ENCODE measurements around the gene SLC2A13.
"Not testable (repeated sequence)": the region's sequence is repeated elsewhere in the genome, so short reads cannot be mapped to it uniquely, and the experiment has no call there.

Gene SLC2A13

DNA sequence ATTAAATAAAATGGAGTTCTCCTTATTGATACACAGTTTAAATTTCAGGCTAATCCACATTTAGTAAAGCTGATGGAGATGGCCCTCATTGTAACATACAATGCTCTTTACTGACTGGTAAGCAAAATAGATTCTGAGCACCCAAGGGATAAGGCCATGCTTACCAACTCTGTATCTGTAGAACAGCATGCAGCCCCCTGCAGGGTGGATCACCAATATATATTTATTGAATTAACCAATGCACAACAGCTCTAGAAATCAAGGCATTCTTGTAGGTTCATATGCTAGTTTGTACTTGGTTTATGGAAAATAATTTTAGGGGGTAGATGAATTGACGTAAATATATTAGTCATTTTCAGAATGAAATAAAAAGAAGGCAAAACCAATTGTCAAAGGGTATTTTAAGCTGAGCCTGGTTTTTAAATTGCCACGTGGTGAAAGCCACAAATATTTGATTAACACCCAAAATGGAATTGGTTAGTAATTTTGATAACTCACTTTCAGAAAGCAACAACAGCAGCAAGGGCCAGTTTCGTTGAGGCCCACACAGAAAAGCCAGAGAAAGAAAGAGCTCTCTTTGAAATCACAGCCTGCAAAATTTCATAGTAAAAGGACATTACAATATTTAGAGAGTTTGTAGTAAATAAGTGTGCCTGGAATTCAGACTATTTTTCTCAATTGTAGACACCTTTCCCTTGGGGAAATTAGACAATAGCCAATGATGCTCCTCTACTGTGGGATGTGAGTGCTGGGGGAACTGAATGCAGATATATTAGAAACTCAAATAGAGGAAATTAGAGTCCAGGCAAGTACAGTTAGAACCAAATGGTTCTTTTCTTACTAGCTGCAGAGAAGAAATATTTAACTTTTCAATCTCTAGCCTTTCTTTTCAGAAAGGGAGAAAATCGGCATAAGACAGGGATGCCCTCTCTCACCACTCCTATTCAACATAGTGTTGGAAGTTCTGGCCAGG, 270.1 kb downstream of the SLC2A13 start:
- H3K27ac ChIP-seq: no peak overlapping the region
- no peak for DNase-seq (ENCODE audit: low read depth, low spot score)

DNA sequence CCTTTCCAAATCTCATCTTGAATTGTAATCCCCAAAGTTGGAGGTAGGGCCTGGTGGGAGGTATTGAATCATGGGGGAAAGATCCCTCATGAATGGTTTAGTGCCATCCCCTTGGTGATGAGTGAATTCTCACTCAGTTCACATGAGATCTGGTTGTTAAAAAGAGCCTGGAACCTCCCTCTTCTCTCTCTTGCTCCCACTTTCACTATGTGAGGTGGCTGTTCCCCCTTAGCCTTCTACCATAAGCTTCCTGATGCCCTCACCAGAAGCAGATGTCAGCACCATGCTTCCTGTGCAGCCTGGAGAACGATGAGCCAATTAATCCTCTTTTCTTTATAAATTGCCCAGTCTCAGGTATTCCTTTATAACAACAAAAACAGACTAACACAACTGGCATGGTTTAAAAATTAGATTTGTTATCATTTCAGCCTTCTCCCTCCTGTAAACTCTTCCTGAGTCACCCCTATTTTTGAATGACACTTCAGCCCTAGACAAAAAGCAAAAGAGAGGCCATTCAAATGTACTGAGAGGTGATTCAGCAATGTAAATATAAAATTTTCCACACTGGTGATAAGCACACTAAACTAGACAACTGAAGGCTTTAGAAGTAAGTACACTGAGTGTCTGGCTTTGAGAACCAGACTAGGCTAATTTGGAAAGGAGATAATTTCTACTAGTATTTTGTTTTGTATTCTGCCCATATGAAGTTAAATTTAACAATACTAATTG, 274.1 kb downstream of the SLC2A13 start:
- DNase-seq (ENCODE audit: low read depth, low spot score): peak; percentile 18
- no peak overlapping the region for H3K27ac ChIP-seq

DNA sequence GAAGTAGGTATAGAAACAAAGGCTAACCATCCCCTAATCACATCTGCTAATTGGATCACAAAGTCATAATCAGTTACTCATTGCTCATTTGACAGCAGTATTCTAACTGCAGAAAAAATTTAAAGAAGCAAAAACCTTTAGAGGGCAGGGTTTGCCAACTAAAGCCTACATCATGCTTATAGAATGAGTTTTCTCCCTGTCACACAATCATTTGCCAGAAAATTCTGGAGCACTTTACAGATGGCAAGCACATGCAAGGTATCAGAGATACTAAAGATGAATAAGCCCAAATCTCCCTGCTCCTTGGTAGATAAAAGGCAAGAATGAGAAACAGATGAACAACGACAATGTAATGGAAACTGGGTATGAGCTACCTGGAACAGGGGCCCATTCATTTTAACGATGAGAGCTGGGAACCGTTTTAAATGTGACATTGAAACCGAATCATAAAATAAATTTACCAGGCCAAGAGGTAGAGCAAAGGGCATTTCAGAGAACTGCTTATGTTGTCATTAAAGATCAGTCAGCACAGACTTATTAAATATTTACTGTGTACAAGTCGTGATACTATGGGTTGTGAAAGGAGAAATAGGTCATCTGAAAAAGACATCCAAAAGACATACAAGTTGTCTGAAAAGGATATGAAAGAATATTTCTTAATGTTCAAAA, 274.9 kb downstream of the SLC2A13 start:
- DNase-seq (ENCODE audit: low read depth, low spot score): no peak
- H3K27ac ChIP-seq: no peak overlapping the region

DNA sequence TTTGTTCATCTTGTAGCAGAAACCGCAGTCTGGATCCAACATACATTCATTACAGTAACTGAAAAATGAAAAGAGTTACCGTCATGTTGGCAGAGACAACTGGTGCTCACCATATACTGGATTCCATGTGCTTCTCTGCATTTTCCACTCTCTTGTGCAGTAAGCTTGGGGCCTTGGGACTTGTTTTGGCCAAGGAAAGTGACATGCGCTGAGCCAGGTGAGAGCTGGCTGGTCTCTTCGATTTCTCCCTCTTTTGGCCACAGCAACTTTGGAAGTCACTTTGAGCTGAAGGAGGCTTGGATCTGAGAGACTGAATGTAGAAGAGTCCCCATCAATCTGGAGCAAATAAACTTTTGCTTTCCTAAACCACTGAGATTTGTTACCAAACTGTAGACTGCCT, 275.7 kb downstream of the SLC2A13 start:
- no peak for DNase-seq (ENCODE audit: low read depth, low spot score)
- H3K27ac ChIP-seq: no peak overlapping the region

DNA sequence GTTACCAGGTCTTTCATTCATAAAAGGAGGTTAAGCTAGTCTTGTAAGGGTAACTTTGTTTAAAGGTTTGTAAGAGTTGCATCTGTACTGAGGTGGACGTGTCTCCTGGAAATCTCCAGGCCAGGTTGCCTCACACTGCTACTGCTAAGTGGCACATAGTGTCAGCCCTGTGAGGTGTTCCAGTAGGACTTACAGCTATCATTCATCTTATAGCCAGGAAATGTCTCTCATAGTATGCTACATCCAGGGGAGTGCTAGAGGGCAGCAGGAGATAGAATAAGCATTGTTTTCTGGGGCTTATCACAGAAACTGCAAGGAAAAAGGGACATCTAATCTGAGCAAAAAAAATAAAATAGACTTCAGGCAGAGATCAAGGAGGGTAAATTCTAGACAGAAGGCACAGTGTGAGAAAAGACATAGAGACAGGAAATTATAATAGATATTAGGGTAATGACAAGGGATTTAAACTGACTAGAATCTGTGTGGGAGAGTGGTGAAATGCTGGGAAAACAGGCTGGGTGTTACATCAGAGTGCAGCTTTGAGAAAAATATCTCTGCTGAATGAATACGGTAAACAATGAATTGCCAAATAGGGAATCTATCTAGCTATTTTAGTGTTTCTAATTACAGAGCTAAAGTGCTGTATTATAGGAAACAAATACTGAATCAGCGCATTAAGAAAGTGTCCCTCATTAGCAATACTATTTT, 281.2 kb downstream of the SLC2A13 start:
- DNase-seq (ENCODE audit: low read depth, low spot score): no peak
- H3K27ac ChIP-seq: no peak overlapping the region

DNA sequence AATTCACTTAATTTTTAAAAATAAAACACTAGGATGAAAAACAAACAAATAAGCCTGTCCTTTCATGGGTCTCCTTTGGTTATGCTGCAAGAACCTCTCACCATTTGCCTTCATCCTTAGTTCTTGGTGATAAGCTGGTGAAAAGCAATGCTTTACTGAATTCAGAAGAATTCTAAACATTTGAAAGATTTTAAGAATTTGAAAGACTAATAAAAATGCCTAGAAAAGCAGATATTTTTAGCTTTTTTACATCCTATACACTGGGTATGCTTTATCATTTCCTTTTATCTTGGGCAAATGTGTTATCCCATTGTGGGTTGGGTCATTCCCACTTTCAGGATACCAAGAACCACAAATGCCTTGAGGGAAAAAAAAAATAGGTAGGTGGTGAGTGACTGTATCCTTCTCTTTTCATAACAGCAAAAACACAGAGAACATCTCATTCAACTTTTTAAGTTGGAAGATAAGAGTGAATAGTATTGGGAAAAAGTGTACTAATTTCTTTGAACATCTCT, 289.2 kb downstream of the SLC2A13 start:
- no peak for DNase-seq (ENCODE audit: low read depth, low spot score)
- no peak overlapping the region for H3K27ac ChIP-seq

DNA sequence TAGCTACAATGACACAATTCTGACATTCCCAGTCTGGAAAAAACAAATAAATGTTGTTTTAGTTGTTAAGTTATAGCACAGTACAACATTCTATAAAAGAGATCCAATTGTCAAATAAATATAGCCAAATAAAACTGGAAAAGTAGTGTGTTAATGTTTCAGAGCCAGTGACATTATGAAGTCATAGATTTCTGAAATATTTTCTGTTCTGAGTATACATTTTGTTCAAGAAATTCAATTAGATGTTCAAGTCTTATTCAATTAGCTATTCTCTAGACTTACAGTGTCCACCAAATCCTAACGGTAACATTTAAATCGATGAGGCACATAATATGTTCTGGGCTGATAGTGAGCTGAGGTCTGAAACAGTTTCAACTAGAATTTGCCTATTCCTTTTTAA, 290.1 kb downstream of the SLC2A13 start:
- no peak for DNase-seq (ENCODE audit: low read depth, low spot score)
- no peak overlapping the region for H3K27ac ChIP-seq

DNA sequence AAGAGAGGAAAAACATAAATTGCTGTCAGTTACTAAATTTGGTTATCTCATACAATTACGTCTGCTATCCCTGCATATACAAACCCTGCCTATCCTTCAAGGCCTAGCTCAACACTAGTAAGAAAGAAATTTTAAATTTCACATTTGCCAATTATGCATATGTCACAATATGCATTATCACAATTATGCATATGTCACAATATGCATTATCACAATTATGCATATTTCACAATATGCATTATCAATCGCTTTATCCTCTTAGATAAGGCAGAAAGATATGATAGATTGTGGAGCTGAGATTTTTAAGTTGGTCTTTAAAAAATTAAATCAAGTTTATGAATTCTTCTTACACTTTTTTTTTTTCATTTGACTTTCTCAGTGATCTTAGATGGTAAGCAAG, 291.3 kb downstream of the SLC2A13 start:
- DNase-seq (ENCODE audit: low read depth, low spot score): no peak
- H3K27ac ChIP-seq: no peak overlapping the region

DNA sequence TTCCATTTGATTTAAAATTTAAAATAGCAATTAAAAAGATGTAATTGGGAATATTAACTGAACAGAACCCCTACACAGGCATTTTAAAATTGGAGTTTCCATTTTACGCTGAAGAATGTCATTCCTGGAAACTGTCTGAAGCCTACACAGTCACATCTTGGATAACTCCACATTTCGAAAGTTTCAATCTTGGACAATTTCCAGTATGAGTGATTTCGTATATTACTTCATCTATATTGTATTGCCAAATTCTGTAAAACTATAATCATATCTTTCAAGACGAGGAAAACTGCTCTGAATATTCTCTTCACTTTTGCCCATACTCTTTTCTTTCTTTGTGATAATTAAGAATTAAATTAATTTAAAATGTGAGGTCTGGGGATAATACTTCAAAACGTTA, 292.1 kb downstream of the SLC2A13 start:
- no peak overlapping the region for H3K27ac ChIP-seq
- DNase-seq (ENCODE audit: low read depth, low spot score): no peak

DNA sequence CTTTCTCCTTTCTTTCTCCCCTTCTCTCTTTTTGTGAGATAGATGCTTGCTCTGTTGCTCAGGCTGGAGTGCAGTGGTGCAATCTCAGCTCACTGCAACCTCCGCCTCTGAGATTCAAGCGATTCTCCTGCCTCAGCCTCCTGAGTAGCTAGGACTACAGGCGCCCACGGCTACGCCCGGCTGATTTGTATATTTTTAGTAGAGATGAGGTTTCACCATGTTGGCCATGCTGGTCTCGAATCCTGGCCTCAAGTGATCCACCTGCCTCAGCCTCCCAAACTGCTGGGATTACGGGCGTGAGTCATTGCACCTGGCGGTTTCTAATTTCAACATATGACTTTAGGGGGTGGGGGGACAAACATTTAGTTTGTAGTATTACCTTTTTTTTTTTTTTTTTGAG, 293.4 kb downstream of the SLC2A13 start:
- not testable (repeated sequence) for DNase-seq (ENCODE audit: low read depth, low spot score)

DNA sequence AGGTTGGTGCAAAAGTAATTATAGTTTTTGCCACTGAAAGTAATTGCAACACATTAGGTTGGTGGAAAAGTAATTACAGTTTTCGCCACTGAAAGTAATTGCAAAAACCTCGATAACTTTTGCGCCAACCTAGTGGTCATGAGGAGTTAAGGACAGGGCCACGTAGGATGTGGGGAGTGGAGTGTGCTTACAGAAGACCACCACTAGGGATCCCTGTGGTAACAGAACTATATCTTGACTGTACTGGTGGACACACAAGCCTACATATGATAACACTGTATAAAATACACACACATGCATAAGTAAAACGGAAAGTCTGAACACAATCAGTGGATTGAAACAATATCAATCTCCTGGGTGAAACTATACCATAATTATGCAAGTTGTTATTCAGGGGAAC, 298.8 kb downstream of the SLC2A13 start:
- no peak overlapping the region for H3K27ac ChIP-seq
- no peak for DNase-seq (ENCODE audit: low read depth, low spot score)

More for the DNA sequence above, 293.4 kb downstream of the SLC2A13 start:
- H3K27ac ChIP-seq: not testable (repeated sequence)

DNA sequence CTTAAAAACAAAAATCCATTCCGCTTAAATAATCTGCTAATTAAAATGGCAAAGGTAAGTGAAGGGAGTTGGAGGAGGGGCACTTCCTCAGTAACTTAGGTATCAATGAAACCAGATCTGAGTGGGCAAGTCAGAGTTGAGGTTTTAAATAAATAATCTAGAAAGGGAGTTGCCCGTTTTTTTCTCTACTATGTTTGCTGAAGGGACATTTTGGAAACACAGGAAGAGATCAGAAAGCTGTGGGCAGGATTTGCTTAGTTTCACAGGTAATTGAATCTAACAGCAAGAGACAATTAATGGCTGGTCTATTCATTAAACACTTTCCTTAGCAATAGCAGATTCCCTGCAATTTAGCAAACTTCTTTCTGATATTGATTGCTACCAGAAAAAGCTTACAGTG, 300.2 kb downstream of the SLC2A13 start:
- DNase-seq (ENCODE audit: low read depth, low spot score): no peak
- H3K27ac ChIP-seq: no peak overlapping the region

DNA sequence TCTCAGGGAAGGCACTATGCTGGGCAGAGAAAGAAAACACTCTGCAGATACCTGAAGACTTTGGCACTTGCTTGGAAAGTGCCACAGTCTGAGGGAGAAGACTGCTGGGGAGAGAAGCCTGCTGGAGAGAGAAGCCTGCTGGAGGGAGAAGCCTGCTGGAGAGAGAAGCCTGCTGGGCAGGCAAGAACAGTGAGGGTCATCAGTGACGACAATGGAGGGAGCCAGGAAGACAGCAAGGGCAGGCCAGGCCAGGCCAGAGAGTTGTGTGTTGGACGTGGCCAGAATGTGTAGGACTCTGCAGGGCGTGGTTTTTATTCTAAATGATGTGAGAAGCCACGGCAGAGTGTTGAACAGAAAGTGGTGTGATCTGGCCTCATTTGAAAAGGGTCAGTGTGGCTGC, 301.0 kb downstream of the SLC2A13 start:
- no peak for DNase-seq (ENCODE audit: low read depth, low spot score)
- H3K27ac ChIP-seq: no peak overlapping the region

DNA sequence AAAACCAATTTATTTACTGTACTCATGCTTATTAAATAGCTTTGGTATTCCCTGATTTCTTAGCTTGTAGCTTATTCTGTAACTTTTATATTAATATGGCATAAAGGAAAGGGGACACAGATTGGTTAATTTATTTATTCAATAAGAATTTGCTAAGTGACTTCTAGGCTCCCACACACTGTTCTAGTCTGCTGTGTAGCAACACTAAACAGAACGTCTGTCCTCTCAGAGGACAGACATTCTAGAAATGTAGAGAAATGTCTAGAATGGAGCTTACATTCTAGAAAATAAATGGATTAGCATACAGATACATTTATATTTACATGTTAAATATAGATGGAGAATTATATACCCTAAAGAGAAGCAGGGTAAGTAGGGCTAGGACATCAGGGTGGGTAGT, 301.4 kb downstream of the SLC2A13 start:
- no peak overlapping the region for H3K27ac ChIP-seq
- DNase-seq (ENCODE audit: low read depth, low spot score): no peak

DNA sequence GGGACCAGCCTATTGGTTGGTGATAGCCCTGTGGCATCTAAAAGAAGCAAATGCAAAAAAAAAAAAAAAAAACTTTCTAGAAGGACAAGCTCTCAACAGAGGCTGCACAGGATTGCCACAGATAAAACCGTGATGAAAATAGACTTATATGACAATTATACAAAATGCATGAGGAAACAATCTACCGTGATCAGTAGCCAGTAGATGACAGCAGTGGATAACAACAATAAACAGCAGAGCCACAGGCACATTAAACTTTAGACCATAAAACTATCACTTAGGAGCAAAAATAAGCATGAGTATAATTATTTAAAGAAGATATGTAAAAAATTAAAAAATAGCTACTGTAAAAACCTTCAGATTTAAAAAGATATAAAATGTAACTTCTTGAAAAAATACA, 302.7 kb downstream of the SLC2A13 start:
- no peak for DNase-seq (ENCODE audit: low read depth, low spot score)
- H3K27ac ChIP-seq: no peak overlapping the region

DNA sequence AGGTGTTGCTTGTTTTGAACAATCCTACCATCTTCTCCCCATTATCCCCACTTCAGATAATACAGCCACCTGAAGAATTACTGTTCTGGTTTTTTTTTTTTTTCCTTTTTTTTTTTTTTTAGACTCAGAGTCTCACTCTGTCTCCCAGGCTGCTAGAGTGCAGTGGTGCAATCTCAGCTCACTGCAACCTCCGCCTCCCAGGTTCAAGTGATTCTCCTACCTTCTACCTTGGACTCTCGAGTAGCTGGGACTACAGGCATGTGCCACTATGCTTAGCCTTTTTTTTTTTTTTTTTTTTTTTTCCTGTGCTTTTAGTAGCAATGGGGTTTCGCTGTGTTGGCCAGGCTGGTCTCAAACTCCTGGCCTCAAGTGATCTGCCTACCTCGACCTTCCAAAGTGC, 306.9 kb downstream of the SLC2A13 start:
- H3K27ac ChIP-seq: no peak overlapping the region
- no peak for DNase-seq (ENCODE audit: low read depth, low spot score)

DNA sequence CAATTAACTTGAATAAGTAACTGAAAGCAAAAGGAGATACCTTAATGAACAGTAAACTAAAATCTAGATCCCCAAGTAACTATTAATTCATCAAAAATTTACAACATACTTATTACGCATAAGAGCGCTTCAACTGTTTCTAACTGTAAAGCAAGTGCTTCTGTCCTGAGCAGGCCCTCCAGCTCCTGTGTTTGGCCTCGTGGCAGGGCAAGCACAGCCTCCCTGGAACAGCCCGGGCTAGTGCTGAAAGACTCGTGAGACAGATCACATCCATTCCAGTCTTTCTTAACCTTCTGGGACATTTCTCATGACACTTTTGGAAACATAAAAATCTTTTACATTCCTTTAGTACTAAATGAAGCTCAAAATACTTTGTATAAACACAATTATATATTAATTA, 307.5 kb downstream of the SLC2A13 start:
- no peak overlapping the region for H3K27ac ChIP-seq
- no peak for DNase-seq (ENCODE audit: low read depth, low spot score)

DNA sequence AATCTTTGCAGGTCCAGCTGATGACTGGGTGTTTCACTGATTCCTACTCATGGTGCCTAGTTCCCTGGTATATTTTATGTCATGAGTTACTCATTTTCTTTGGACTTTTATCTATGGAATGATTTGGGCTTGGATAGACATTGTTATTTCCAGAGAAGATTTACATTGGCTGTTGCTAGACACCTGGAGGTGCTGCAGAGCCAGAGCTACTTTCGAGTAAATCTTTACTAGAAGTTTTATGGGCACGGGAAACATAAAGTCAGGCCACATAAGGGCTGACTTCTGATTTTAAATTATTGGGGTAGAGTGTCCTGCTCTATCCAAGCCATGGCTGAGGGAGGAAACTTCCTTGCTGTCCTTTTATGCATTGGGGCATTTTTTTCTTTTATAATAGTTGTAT, 310.4 kb downstream of the SLC2A13 start:
- DNase-seq (ENCODE audit: low read depth, low spot score): no peak
- no peak overlapping the region for H3K27ac ChIP-seq

DNA sequence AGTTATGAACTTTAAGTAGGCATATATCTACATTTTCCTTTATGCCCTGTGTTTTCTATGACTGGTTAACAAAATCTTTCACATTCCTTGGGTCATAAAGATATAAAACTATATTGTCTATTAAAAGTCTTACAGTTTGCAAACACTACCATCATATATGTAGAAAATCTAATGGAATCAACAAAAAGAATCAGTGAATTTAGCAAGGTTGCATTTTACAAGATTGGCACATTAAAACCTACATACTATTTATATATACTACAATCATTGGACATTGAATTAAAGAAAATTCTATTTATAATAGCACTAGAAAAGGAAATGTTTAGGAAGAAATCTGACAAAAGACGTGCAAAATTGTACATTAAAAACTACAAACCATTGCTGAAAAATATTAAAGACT, 312.9 kb downstream of the SLC2A13 start:
- no peak overlapping the region for H3K27ac ChIP-seq
- no peak for DNase-seq (ENCODE audit: low read depth, low spot score)

DNA sequence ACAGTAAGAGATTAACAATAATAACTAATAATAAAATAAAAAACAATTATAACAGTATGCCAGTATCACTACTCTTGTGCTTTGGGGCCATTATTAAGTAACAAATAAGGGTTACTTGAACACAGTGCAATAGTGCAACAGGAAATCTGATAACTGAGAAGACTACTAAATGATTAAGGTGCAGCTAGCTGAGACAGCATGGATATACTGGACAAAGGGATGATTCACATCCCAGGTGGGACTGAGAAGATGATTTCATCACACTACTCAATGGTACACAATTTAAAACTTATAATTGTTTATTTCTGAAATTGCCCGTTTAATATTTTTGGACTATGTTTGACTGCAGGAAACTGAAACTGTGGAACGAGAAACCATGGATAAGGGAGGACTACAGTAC, 317.6 kb downstream of the SLC2A13 start:
- H3K27ac ChIP-seq: no peak overlapping the region
- no peak for DNase-seq (ENCODE audit: low read depth, low spot score)

Measured in epithelial cell of prostate (primary cell).